HCT116 (cell line): ENCODE results near the gene PDE6C.

ENCODE experiments used
- POLR2A ChIP-seq: IDR thresholded peaks from 2 replicates; pipeline ENCODE4 v1.7.0; 2011; ENCODE audit warnings: borderline replicate concordance; ENCODE audit not compliant: insufficient read depth, insufficient read length; ENCODE audit errors: extremely low read depth
- SIN3A ChIP-seq: IDR thresholded peaks from 2 replicates; pipeline ENCODE4 v1.6.1; 2012; ENCODE audit warnings: low read depth
- SP1 ChIP-seq: IDR thresholded peaks from 2 replicates; pipeline ENCODE4 v1.6.1; 2012; ENCODE audit warnings: low read depth

- TF ChIP-seq SP1: no peak
- TF ChIP-seq POLR2A: no peak
- TF ChIP-seq SIN3A: no peak
These were observed 32.2 kb upstream of the PDE6C start for GRCh38 chr10:93579985-93580711.
